SW 1271 (cell line): ENCODE results near the gene NLGN3.
A peak's percentile ranks its signal among the peaks of the same experiment; 100 is the strongest.

Experiments
- DNase-seq, 2 experiments: peaks; one replicate each; lab custom pipeline; 2025; lab: John Stamatoyannopoulos, UW

The NLGN3 gene

GRCh38 chrX:71118032-71118984 is 26.3 kb upstream of the NLGN3 start, which contains the start of gene MED12:
MED12 (plus strand) TSS chrX:71118596; CDS start chrX:71118755, 159 bp downstream.
- peak; percentile 19 to 71 for DNase-seq

GRCh38 chrX:71118985-71119535 is 25.6 kb upstream of the NLGN3 start:
- no peak for DNase-seq

- no peak for DNase-seq
These were observed 16.3 kb upstream of the NLGN3 start for GRCh38 chrX:71128166-71128833.

- DNase-seq = peak in 1 of 2 experiments; percentile 3
These were observed 15.5 kb upstream of the NLGN3 start for GRCh38 chrX:71128915-71129765.

- no peak for DNase-seq
These were observed 13.1 kb upstream of the NLGN3 start for GRCh38 chrX:71131510-71131909.

GRCh38 chrX:71140440-71140839 is 4.2 kb upstream of the NLGN3 start:
- no peak for DNase-seq

- no peak for DNase-seq
These were observed 1.1 kb upstream of the NLGN3 start for GRCh38 chrX:71143508-71143907.

GRCh38 chrX:71147496-71148277 is 3.0 kb downstream of the NLGN3 start:
- DNase-seq = no peak

- DNase-seq = no peak
These were observed 3.6 kb downstream of the NLGN3 start for GRCh38 chrX:71148278-71148663.

- no peak for DNase-seq
These were observed 6.7 kb downstream of the NLGN3 start for GRCh38 chrX:71151366-71151765.

- DNase-seq = no peak
These were observed 9.6 kb downstream of the NLGN3 start for GRCh38 chrX:71154196-71154595.

GRCh38 chrX:71154641-71155040 is 10.0 kb downstream of the NLGN3 start:
- DNase-seq = no peak

GRCh38 chrX:71158603-71159002 is 14.0 kb downstream of the NLGN3 start:
- no peak for DNase-seq

GRCh38 chrX:71159335-71159734 is 14.7 kb downstream of the NLGN3 start:
- DNase-seq = no peak

- no peak for DNase-seq
These were observed 15.8 kb downstream of the NLGN3 start for GRCh38 chrX:71160475-71160874.

GRCh38 chrX:71162981-71163380 is 18.3 kb downstream of the NLGN3 start:
- DNase-seq = no peak

- no peak for DNase-seq
These were observed 19.4 kb downstream of the NLGN3 start for GRCh38 chrX:71164071-71164470.

GRCh38 chrX:71166461-71166860 is 21.8 kb downstream of the NLGN3 start:
- DNase-seq = no peak

- DNase-seq = no peak
These were observed 22.6 kb downstream of the NLGN3 start for GRCh38 chrX:71167031-71167781.

- DNase-seq = no peak
These were observed 23.5 kb downstream of the NLGN3 start for GRCh38 chrX:71168134-71168533.
